NCI-H2196 treated with DMSO at 0.1 percent for 48 hours (cell line): ENCODE results near the gene CNKSR3.

Experiments
- DNase-seq: peaks from one replicate; lab custom pipeline; 2025; ENCODE audit not compliant: unreplicated experiment; lab: John Stamatoyannopoulos, UW

CNKSR3 gene

DNA sequence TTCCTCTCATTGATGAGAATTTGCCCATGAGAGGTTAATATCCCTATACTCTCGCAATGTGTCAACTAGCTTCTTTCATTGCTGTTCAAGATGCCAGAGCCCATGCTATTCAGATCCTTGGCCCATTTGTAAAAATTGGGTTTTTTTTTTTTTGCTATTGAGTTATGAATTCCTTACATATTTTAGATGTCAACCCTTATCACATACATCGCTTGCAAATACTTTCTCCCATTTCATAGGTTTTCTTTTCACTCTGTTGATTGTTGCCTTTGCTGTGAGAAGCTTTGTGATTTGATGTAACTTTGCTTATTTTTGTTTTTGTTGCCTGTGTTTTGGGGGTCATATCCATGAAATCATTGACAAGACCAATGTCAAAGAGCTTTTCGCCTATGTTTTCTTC lies 121.7 kb downstream of the CNKSR3 start:
- DNase-seq: no peak

GRCh38 chr6:154386848-154387717 lies 123.4 kb downstream of the CNKSR3 start:
- DNase-seq: no peak

DNA sequence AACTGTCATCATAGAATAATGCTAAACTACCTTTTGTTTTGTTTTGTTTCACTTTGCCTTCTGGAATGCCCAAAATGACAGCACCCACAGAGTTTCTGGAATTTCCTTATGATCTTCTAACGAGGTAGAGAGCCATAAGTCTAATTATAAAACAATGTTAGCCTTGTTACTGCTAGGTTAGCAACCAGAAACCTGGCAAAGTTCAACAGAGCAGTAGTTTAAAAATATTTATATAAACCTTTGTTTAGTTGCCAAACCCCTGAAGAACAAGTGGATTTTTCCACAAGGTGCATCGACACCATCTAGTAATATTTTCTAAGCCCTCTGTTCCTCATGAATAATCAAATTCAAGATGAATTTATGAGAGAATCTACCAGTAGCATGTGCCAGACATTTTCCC lies 126.3 kb downstream of the CNKSR3 start:
- no peak for DNase-seq

DNA sequence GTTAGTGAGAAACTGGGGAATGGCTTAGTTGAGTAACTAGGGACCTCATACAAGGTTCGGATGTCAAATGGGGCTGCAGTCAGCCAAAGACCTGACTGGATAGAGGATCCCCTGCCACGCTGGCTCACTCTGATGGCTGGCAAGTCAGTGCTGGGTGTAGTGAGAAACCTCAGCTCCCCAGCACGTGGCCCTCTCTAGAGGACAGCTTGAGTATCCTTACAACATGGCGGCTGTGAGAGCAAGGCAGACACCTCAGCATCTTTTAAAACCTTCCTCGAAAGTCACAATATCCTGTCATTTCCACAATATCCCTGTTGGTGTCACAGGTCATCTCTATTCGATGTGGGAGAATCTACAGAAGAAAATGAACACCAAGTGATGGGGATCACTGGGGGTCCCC lies 127.2 kb downstream of the CNKSR3 start:
- DNase-seq: no peak

DNA sequence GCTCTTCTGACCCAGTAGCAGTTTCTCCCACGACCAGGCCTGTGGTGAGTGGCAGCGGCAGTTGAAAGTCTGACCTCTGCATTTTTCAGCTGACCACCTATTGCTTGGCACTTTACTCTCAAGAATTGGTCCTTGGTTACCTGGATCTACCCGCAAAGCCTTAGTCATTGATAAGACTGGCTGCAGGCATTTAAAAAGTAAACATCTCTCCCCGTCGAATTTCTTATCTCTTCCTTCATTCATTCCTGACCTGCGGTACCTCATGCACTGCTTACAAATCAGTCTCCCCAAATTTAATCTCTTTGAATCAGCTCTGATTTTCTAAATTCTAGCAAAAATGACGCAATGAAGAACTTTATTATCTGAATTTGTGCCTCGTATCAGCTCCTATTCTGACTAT lies 127.7 kb downstream of the CNKSR3 start:
- no peak for DNase-seq

DNA sequence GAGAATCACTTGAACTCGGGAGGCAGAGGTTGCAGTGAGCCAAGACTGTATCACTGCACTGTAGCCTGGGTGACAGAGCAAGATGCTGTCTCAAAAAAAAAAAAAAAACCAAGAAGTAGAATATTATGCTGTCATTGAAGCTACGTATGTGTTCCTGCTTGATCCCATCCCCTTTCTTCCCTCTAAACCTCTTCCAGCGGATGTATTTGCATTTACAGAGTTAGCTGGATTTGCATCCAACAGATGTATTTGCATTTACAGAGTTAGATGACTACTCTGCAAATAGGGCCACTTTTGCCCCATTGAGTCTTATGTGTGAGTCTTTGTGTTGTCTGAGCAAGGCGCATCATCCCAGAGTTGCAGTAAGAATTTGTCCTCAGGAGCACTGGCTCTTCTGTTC lies 128.9 kb downstream of the CNKSR3 start:
- no peak for DNase-seq

GRCh38 chr6:154380741-154381140 lies 129.7 kb downstream of the CNKSR3 start:
- DNase-seq: no peak

DNA sequence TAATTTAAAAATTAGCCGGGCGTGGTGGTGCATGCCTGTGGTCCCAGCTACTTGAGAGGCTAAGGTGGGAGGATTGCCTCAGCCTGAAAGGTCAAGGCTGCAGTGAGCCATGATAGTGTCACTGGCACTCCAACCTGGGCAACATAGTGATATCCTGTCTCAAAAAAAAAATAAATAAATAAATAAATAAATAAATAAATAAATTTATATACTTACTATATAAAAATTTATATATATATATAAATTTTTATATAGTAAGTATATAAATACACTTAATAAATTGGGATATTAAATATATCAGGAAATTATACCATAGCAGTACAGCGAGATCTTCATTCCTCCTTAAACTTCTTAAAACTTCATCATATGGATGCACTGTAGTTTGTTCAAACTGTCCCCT lies 130.9 kb downstream of the CNKSR3 start:
- DNase-seq: no peak

DNA sequence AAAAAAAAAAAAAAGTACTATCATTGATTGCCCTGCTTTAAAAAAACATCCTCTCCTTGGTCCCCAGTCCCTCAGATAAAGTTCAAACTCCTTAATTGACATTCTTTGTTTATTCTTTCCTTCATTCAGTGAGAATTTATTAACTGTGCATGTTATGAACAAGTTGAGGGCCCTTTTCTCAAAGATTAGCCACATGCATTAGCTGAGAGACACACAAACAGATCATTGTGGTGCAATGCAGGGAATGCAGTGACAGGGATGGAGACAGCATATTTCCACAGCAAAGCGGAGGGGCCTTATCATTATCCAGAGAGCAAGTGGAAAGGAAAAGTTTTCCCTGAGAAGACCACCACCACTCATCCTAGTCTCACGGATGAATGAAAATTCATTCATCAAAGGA lies 132.0 kb downstream of the CNKSR3 start:
- DNase-seq: no peak

DNA sequence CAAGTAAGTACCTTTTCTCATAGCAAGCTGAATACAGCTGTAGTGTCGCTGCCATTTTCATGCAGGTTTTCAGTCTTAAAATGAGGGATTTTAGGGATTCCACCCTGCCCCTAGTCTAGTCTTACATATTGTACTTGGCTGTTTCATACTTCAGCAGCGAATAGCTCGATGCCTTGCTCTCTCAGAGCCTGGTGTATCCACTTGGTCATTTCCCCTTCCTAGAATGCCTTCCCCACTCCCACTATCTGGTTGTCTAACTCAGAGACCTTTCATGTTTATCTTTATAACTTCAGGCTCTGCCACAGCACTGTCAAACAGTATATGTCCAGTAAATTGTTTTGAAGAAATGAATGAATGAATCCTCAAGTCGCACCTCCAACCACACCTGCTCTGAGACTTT lies 132.8 kb downstream of the CNKSR3 start:
- no peak for DNase-seq

- no peak for DNase-seq
Observed at GRCh38 chr6:154373971-154374370, 136.5 kb downstream of the CNKSR3 start.

DNA sequence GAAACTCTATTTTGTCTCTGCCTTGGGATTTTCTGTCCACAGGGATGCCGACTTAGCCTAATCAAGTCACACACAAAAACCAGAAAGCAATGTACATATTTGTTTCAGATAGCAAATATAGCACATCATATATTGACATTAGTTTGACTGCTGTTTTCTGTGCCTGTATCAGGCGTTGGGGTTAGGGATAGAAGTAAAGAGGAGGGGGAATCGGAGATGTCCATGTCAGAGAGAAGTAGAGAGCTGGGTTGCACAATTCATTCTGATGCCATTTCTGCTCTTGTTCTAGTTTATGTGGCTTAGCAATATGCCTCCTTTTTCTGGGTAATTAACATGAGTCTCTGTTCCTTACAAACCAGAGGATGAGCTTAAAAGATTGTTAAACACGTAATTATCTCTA lies 139.2 kb downstream of the CNKSR3 start:
- no peak for DNase-seq

GRCh38 chr6:154370545-154370944 lies 139.9 kb downstream of the CNKSR3 start:
- no peak for DNase-seq

- DNase-seq: no peak
Observed at GRCh38 chr6:154367839-154368695, 142.4 kb downstream of the CNKSR3 start.

- no peak for DNase-seq
Observed at GRCh38 chr6:154367336-154367735, 143.1 kb downstream of the CNKSR3 start.

- no peak for DNase-seq
Observed at GRCh38 chr6:154363821-154364220, 146.7 kb downstream of the CNKSR3 start.

DNA sequence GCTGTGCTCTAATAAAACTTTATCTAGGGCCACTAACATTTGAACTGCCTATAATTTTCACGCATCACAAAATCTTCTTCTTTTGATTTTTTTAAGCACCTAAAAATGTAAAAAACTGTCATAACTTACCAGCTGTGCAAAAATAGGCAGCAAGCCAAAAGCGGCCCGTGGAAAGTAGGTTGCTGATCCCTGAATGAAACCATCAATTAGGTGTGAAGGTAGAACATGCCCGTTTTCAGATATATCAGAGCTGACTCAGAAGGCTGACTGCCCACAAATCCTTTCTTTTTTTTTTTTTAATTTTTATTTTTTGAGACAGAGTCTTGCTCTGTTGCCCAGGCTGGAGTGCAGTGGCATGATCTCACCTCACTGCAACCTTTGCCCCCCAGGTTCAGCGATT lies 149.0 kb downstream of the CNKSR3 start:
- DNase-seq: no peak

- no peak for DNase-seq
Observed at GRCh38 chr6:154360476-154360875, 150.0 kb downstream of the CNKSR3 start.

DNA sequence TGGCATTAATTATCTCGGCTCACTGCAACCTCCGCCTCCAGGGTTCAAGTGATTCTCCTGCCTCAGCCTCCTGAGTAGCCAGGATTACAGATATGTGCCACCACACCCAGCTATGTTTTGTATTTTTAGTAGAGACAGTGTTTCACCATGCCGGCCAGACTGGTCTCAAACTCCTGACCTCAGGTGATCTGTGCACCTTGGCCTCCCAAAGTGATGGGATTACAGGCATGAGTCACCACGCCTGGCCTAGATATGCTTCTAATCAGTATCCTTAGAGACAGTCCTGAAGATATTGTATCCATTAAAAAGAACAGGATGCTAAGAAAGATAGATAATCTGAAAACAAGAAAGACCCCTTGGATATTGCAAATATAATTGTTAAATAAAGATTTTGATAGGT lies 150.8 kb downstream of the CNKSR3 start:
- DNase-seq: no peak

DNA sequence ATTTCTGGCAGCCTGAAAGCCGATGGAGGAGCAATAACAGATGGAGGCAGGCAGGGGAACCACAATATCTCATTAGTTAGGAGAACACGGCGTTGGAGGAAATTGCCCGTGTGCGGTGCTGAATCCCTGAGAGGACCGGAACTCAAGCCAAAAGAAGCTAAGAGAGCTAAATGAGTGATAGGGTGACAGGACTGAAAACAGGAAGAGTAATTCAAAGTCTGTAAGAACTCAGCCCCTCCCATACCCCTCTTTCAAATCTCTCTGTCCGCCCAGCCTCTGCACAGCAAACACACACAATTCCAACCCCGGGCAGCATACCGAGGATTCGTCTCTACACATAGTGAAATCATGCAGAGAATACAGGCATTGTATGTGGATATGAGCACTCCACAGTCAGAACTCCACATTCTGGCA lies 151.3 kb downstream of the CNKSR3 start:
- no peak for DNase-seq

DNA sequence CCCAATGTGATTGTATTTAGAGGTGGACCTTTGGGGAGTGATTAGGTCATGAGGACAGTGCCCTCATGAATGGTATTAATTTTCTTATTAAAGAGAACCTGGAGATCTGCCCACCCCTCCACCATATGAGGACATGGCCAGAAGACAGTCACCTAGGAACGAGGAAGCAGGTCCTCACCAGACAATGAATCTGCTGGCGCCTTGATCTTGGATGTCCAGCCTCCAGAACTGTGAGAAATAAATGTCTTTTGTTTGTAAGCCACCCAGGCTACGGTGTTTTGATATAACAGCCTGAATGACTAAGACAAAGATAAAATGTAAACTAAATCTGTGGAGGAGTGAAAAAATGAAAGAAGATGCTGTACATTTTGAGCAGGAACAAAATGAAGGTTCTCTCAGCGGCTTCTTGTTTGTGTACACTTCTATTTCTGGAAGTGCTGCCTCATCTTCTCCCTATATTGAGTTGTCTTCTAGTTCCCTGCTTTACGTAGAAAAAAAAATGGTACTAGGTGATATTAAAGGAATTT lies 152.4 kb downstream of the CNKSR3 start:
- DNase-seq: no peak

- no peak for DNase-seq
Observed at GRCh38 chr6:154356690-154357089, 153.8 kb downstream of the CNKSR3 start, which contains the start of gene IPCEF1. IPCEF1 (minus strand) TSS chr6:154356803; CDS start chr6:154265947, 90,856 bp downstream.
